ENCODE measurements around the gene MAPKBP1.

GRCh38 chr15:41861736-41862356 lies 87.6 kb downstream of the MAPKBP1 start:
- no peak for TF ChIP-seq EP300 (IDR thresholded peaks at IDR 0.05)
- no peak for TF ChIP-seq CTCF (IDR thresholded peaks at IDR 0.05)
- TF ChIP-seq POLR2A (IDR thresholded peaks at IDR 0.05) = no peak
